GM18505 (cell line): ENCODE results near the gene DCLK3.

ENCODE experiments used
- ATAC-seq: cut with Tn5 transposase; IDR thresholded peaks from one replicate; pipeline ENCODE4 v1.9.1; 2021; ENCODE audit not compliant: unreplicated experiment
- POLR2A ChIP-seq: IDR thresholded peaks from 4 replicates; pipeline ENCODE4 v1.6.1; 2011; ENCODE audit warnings: borderline replicate concordance; ENCODE audit not compliant: insufficient read depth, insufficient read length; ENCODE audit errors: extremely low read depth

Gene DCLK3

GRCh38 chr3:36786921-36787890, 22.9 kb upstream of the DCLK3 start:
- TF ChIP-seq POLR2A: no peak
- no peak for ATAC-seq

DNA sequence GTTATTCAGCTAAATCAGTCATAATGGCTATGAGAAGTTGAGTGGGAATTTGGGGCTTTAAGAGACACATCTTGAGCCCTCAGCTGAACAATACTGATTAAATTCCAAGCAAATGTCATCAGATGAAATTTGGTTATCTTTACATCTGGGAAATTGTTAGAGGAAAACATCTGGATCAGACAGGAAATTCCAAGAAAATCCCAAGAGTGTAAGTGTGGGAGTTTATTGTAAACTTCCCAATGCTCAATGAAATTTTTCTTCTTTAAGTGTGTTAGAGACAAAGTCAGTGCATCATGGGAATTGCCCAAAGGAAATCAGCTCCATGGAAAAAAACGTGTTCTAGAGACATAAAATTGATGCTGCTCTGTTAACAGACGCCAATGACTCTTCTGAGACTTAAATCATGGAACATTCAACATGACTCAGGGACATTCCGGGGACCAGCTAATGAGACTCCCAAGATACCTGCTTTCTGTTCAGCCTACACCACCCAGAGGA, 19.8 kb upstream of the DCLK3 start:
- no peak for TF ChIP-seq POLR2A
- ATAC-seq: no peak

DNA sequence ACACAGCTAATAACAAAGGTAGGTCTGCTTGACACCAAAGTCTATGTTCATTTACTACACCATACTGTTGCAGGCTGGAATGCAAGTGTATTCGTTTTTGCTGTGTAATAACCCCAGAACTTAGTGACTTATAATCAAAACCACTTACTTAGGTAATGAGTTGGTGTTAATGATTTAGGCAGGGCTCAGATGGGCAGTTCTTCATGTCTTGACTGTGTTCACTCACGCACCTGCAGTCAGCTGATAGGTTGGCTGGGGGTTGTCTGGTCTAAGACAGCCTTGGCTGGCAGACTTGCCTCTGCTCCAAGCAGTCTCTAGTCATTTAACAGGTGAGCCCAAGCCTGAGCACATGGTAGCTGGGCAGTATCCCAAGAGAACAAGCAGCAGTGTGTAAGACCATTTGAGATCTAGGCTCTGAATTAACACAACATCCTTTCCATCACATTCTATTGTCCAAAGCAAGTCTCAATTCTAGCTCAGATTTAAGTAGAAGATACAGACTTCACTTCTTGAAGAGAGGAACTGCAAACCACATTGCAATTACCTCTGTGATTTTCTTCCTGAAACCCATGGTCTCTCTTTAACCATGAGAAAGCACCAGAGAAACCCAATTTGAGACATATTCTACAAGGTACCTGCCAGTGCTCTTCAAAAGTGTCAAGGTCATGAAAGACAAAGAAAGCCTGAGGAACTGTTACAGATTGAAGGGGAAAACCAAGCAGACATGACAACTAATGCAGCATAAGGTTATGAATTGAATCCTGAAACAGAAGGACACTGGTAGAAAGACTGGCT, 13.3 kb upstream of the DCLK3 start:
- ATAC-seq: no peak
- TF ChIP-seq POLR2A: no peak

DNA sequence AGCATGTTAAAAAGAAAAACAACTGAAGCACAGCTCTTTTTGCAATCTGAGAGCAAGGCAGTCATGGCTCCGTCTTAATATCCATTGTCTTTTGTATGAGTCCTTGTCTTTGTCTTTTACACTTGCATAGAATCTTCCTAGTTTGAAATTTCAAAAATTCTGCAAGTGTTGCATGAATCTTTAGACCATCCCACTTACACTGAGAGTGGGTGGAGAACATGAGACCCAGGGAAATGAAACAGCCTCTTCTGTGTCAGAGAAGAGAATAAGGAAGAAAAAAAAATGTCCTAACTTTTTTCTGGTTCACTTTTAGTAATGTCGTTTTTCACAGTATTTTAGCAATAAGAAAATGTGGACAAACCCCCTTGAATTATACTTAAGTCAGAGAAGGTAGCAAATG, 12.1 kb upstream of the DCLK3 start:
- TF ChIP-seq POLR2A: no peak
- ATAC-seq: no peak

DNA sequence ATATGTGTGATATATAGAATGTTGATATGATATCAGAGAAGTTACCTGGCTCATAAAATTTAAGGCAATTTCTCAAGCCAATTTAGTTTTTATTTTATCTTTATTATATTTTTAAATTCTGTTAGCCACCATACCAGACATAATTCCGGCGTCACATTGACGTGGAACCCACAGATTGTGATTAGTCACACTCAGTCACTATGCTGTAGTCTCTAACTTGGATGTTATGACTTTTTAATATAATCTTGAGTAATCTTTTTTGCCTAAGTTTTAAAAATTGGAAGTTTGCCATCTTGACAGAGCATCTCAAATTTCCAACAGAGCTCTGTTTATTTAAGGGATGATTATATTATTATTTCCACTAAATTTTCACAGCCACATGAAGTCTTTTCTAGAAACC, 9.7 kb upstream of the DCLK3 start:
- no peak for TF ChIP-seq POLR2A
- ATAC-seq: no peak

- no peak for TF ChIP-seq POLR2A
- no peak for ATAC-seq
These were observed 7.6 kb upstream of the DCLK3 start for GRCh38 chr3:36771931-36772330.

DNA sequence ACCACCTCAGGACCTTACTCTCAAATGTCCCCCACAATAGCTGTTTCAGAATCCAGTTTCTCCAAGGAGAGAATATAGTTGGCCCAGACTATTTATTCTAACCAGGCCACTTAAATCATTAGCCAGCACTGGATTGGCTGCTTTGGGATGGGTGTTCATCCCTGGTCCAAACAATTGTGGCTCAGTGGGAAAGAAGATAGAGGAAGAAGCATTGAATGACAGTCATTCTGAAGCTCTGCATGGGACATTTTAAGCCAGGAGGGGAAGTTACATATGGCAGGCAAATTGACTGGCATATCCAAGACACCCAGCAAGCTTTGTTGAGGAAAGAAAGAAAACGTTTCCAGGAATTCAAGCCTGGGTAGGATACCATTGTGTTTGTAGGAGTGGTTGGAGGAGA, 5.6 kb upstream of the DCLK3 start:
- no peak for TF ChIP-seq POLR2A
- ATAC-seq: no peak

DNA sequence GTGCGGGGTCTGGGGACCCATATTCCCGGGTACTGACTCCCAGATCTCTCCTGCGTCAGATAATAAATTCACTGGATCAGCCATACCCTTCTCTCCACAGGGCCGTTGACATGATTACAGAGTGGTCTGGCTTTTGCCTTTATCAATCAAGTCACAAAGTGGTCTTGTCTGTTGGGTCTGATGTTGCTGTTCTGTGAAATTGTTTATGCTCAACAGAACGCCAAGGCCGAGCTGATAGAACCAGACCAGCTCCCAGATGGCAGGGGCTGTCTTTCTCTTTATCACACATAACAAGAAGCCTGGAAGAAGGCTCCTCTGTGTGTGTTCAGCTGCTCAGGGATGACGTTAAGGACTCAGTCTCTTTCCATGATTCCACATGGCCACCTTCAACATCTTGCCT, 751 bp upstream of the DCLK3 start:
- no peak for TF ChIP-seq POLR2A
- ATAC-seq: no peak

- no peak for ATAC-seq
- TF ChIP-seq POLR2A: no peak
These were observed 318 bp upstream of the DCLK3 start for GRCh38 chr3:36764704-36765038.

GRCh38 chr3:36762918-36763849, 1.2 kb downstream of the DCLK3 start:
- no peak for TF ChIP-seq POLR2A
- ATAC-seq: no peak

DNA sequence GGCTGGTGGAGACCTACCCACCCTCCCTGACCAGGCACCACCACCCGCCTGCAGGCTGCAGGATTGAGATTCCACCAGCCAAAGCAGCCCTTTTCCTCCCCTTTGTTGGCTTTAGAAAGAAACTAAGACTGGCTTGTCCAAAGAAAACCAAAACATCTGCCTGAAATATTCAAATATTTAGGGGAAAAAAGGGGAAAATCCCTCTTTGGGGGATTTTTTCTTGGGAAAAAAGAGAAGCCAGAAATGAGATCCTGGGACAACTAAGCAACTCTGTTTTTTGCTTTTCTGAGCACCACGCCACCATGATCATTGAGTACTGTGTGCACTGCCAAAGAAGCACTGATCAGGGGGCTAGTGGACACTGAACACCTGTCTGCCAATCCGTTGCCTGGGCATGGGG, 2.6 kb downstream of the DCLK3 start:
- no peak for TF ChIP-seq POLR2A
- no peak for ATAC-seq

- no peak for ATAC-seq
- no peak for TF ChIP-seq POLR2A
These were observed 8.1 kb downstream of the DCLK3 start for GRCh38 chr3:36756269-36756668.

DNA sequence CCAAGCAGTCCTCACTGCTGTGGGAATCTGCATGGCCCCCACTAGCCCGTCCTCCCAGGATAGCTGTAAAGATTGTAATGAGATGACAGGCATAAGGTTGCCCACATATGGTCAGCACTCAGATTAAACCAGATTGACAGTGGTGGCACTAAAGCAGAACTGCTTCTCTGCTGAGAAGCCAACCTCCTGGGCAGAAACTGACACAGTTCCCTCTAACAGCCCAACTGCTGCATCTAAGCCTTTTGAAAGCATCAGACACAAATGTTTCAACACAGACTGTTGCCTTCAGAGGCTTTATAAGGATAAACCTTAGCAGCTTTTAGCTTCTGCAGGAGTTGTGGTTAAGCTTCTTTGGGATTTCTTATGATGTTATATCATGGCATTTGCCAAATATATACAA, 13.0 kb downstream of the DCLK3 start:
- ATAC-seq: no peak
- no peak for TF ChIP-seq POLR2A
